Measurements from ENCODE around the gene SYNCRIP. TPM values are rescaled to one million over a fixed set of nuclear protein-coding genes. Genes with fewer than 3 reads are reported as not detected.

Gene SYNCRIP
- total and polyA plus RNA-seq, 2 donors (not counting 1 experiment from before 2014, with no cell fraction given) = 7.9 to 88.5 TPM

- 100% methylated on average over 1 of the region's 1 CpG for WGBS (ENCODE audit: insufficient coverage)
- intact Hi-C loops (cut with micrococcal nuclease) = loop anchor here (10.0 kb wide), 1 partner anchor 46 kb away; no protein-coding TSS in a partner anchor
Observed at GRCh38 chr6:85628353-85628752, 14.3 kb downstream of the SYNCRIP start.

DNA sequence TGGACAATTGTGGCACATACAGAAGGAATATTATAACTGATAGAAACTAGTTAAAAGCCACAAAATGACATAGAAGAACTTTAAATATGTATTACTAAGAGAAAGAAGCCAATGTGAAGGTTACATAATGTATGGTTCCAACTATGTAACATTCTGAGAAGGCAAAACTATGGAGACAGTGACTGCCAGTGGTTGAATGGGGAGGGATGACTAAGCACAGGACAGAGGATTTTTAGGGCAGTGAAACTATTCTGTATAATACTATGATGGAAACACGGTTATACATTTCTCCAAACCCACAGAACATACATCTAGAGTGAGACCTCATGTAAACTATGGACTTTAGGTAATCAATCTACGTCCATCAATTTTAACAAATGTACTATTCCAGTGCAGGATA lies 22.4 kb downstream of the SYNCRIP start:
- no peak overlapping the region for H3K4me3 Mint-ChIP-seq
- intact Hi-C loops (cut with micrococcal nuclease) = loop anchor here (10.0 kb wide), 1 partner anchor 54 kb away; no protein-coding TSS in a partner anchor
- ChIA-PET CTCF (no interaction called here), POLR2A (no interaction called here)
- H3K27ac ChIP-seq (ENCODE audit: low read length in 2 of 2) = no peak overlapping the region
- no peaks in the 10 kb centered on the region for H3K4me1 ChIP-seq (ENCODE audit: control insufficient read depth in 2 of 2, insufficient read depth in 2 of 2, low read length in 2 of 2)
- H3K9me3 ChIP-seq (ENCODE audit: control extremely low read depth in 1 of 3, control insufficient read depth in 2 of 3, insufficient read depth in 1 of 3, low read length in 2 of 3) = no peaks in the 10 kb centered on the region
- no peak overlapping the region for H3K4me3 ChIP-seq (ENCODE audit: control extremely low read depth in 1 of 5, extremely low read depth in 1 of 5, insufficient read depth in 1 of 5, low read depth in 2 of 5, low read length in 4 of 5)
- ATAC-seq (ENCODE audit: low read depth) (no peak), DNase-seq (no peak)
- no peaks in the 10 kb centered on the region for H3K9me3 Mint-ChIP-seq (ENCODE audit: insufficient read depth)
- TF ChIP-seq EZH2 (IDR thresholded peaks at IDR 0.05; ENCODE audit: borderline replicate concordance, insufficient read depth, low read depth, low read length, poor library complexity, severe bottlenecking) = no peak
- TF ChIP-seq, protein P1, sequence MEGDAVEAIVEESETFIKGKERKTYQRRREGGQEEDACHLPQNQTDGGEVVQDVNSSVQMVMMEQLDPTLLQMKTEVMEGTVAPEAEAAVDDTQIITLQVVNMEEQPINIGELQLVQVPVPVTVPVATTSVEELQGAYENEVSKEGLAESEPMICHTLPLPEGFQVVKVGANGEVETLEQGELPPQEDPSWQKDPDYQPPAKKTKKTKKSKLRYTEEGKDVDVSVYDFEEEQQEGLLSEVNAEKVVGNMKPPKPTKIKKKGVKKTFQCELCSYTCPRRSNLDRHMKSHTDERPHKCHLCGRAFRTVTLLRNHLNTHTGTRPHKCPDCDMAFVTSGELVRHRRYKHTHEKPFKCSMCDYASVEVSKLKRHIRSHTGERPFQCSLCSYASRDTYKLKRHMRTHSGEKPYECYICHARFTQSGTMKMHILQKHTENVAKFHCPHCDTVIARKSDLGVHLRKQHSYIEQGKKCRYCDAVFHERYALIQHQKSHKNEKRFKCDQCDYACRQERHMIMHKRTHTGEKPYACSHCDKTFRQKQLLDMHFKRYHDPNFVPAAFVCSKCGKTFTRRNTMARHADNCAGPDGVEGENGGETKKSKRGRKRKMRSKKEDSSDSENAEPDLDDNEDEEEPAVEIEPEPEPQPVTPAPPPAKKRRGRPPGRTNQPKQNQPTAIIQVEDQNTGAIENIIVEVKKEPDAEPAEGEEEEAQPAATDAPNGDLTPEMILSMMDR (IDR thresholded peaks at IDR 0.05) = no peak
- H3K4me1 Mint-ChIP-seq = peaks cover 4% of the 10 kb centered on the region
- no peaks in the 10 kb centered on the region for H3K27me3 Mint-ChIP-seq
- H3K27me3 ChIP-seq (replicated peaks in 1 of 4; ENCODE audit: control extremely low read depth in 1 of 4, control insufficient read depth in 3 of 4, insufficient read depth in 4 of 4, low read length in 3 of 4) = no peaks in the 10 kb centered on the region
- H3K9ac ChIP-seq (ENCODE audit: low read length) = no peak overlapping the region
- H4K20me1 ChIP-seq (ENCODE audit: control insufficient read depth, insufficient read depth, low read length, poor library complexity, severe bottlenecking) = peaks cover 63% of the 10 kb centered on the region
- no peak overlapping the region for H3K27ac Mint-ChIP-seq
- H2AFZ ChIP-seq (ENCODE audit: insufficient read depth, low read depth, low read length, poor library complexity, severe bottlenecking) = no peak overlapping the region
- peaks cover 27% of the 10 kb centered on the region for H3K79me2 ChIP-seq (ENCODE audit: control insufficient read depth, insufficient read depth, low read length)
- peaks cover 28 to 88% of the 10 kb centered on the region in 2 experiments for H3K36me3 ChIP-seq (replicated peaks in 1 of 2; ENCODE audit: control extremely low read depth in 1 of 2, control insufficient read depth in 1 of 2, extremely low read depth in 1 of 2, insufficient read depth in 2 of 2, low read length in 1 of 2)
- no peak overlapping the region for H3K4me2 ChIP-seq (replicated peaks; ENCODE audit: low read depth, low read length, poor library complexity, severe bottlenecking)
- no CpG with 5 or more reads among the region's 2 CpGs for WGBS (ENCODE audit: insufficient coverage)

More at GRCh38 chr6:85628353-85628752, 14.3 kb downstream of the SYNCRIP start:
- Histone ChIP-seq H4K20me1 (ENCODE audit: control insufficient read depth, insufficient read depth, low read length, poor library complexity, severe bottlenecking) (peaks cover 92% of the 10 kb centered on the region), H3K27ac (ENCODE audit: low read length in 2 of 2) (no peak overlapping the region), H3K9me3 (ENCODE audit: control extremely low read depth in 1 of 3, control insufficient read depth in 2 of 3, insufficient read depth in 1 of 3, low read length in 2 of 3) (no peaks in the 10 kb centered on the region), H3K9ac (ENCODE audit: low read length) (no peak overlapping the region), H3K27me3 (replicated peaks in 1 of 4; ENCODE audit: control extremely low read depth in 1 of 4, control insufficient read depth in 3 of 4, insufficient read depth in 4 of 4, low read length in 3 of 4) (no peaks in the 10 kb centered on the region), H3K79me2 (ENCODE audit: control insufficient read depth, insufficient read depth, low read length) (peaks cover 80% of the 10 kb centered on the region), H2AFZ (ENCODE audit: insufficient read depth, low read depth, low read length, poor library complexity, severe bottlenecking) (no peak overlapping the region), H3K4me1 (ENCODE audit: control insufficient read depth in 2 of 2, insufficient read depth in 2 of 2, low read length in 2 of 2) (no peaks in the 10 kb centered on the region), H3K36me3 (replicated peaks in 1 of 2; ENCODE audit: control extremely low read depth in 1 of 2, control insufficient read depth in 1 of 2, extremely low read depth in 1 of 2, insufficient read depth in 2 of 2, low read length in 1 of 2) (peaks cover 7 to 72% of the 10 kb centered on the region in 2 experiments), H3K4me2 (replicated peaks; ENCODE audit: low read depth, low read length, poor library complexity, severe bottlenecking) (no peak overlapping the region), H3K4me3 (ENCODE audit: control extremely low read depth in 1 of 5, extremely low read depth in 1 of 5, insufficient read depth in 1 of 5, low read depth in 2 of 5, low read length in 4 of 5) (no peak overlapping the region)
- Mint-ChIP-seq H3K27ac (no peak overlapping the region), H3K27me3 (no peaks in the 10 kb centered on the region), H3K4me3 (no peak overlapping the region), H3K4me1 (peaks cover 27% of the 10 kb centered on the region), H3K9me3 (ENCODE audit: insufficient read depth) (no peaks in the 10 kb centered on the region)
- ATAC-seq (ENCODE audit: low read depth) (no peak), DNase-seq (no peak)
- ChIA-PET CTCF (no interaction called here), POLR2A (no interaction called here)
- no peak for TF ChIP-seq EZH2 (IDR thresholded peaks at IDR 0.05; ENCODE audit: borderline replicate concordance, insufficient read depth, low read depth, low read length, poor library complexity, severe bottlenecking)
- TF ChIP-seq, protein P1 (IDR thresholded peaks at IDR 0.05) = no peak

Data from B cell (primary cell).